Coronary artery (tissue), 2 donors: ENCODE measurements around the gene PPARD.

Source experiments
- DNase-seq: peaks from one replicate; pipeline ENCODE4 v3.0.0-alpha.2; 2017; ENCODE audit warnings: low spot score
- H3K27ac ChIP-seq, 2 donors: fragments of 200-600 bp; sonication (generic); one replicate each; pipeline ENCODE4 v1.5.1; 2016 to 2019
- H3K4me3 ChIP-seq: fragments of 200-600 bp; sonication (generic); 2 replicates; pipeline ENCODE4 v1.5.1; 2016; ENCODE audit warnings: mild to moderate bottlenecking, moderate library complexity
- CTCF ChIP-seq: fragments of 200-600 bp; sonication (generic); IDR thresholded peaks from one replicate; pipeline ENCODE4 v1.5.1; 2019; ENCODE audit warnings: antibody characterized with exemption

PPARD gene

GRCh38 chr6:35372633-35373032 is 30.3 kb downstream of the PPARD start:
- Histone ChIP-seq H3K27ac (no peak overlapping the region), H3K4me3 (no peak overlapping the region)
- no peak for TF ChIP-seq CTCF
- no peak for DNase-seq

- Histone ChIP-seq H3K4me3 (no peak overlapping the region), H3K27ac (no peak overlapping the region)
- no peak for DNase-seq
- no peak for TF ChIP-seq CTCF
Observed at GRCh38 chr6:35376281-35376680, 33.9 kb downstream of the PPARD start.

GRCh38 chr6:35377002-35377401 is 34.6 kb downstream of the PPARD start:
- no peak overlapping the region for H3K4me3 ChIP-seq
- no peak for TF ChIP-seq CTCF
- no peak overlapping the region for H3K27ac ChIP-seq
- DNase-seq = no peak

DNA sequence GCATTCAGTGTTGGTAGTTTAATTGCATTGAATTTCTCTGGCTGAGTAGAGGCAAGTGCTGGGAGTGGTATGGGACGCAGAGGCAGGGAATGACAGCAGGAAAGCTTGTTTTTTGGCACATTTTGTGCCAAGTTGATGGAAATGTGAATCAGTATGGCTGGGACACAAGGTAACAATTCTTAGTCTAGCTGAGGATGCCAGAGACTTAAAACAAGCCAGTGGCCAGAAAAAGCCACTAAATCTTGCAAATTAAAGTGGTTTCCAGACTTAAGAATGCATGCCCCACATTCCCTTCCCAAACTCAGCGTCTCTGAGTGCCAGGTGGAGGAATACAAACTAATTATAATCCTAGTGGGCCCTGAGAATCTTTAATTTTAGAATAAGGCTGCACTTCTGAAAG is 35.9 kb downstream of the PPARD start:
- H3K27ac ChIP-seq = no peak overlapping the region
- no peak overlapping the region for H3K4me3 ChIP-seq
- no peak for DNase-seq
- no peak for TF ChIP-seq CTCF

GRCh38 chr6:35381132-35381531 is 38.8 kb downstream of the PPARD start:
- no peak overlapping the region for H3K27ac ChIP-seq
- no peak for DNase-seq
- H3K4me3 ChIP-seq = no peak overlapping the region
- no peak for TF ChIP-seq CTCF

GRCh38 chr6:35382015-35382414 is 39.7 kb downstream of the PPARD start:
- no peak for DNase-seq
- TF ChIP-seq CTCF = no peak
- Histone ChIP-seq H3K27ac (no peak overlapping the region), H3K4me3 (no peak overlapping the region)

- no peak for TF ChIP-seq CTCF
- H3K27ac ChIP-seq = no peak overlapping the region
- H3K4me3 ChIP-seq = no peak overlapping the region
- DNase-seq = no peak
Observed at GRCh38 chr6:35385457-35386202, 43.3 kb downstream of the PPARD start.
